Vagina (tissue), 2 donors: ENCODE data around the gene EGFR. TPM values are rescaled to one million over a fixed set of nuclear protein-coding genes. Genes with fewer than 3 reads are reported as not detected.

Source experiments
- DNase-seq, 2 donors: peaks; one replicate each; pipeline ENCODE4 v3.0.0-alpha.2; 2017; ENCODE audit errors: extremely low spot score in 2 of 2
- H3K27ac ChIP-seq: fragments of 200-600 bp; sonication (generic); one replicate; pipeline ENCODE4 v1.5.1; 2019
- H3K27me3 ChIP-seq: fragments of 200-600 bp; sonication (generic); one replicate; pipeline ENCODE4 v1.5.1; 2019
- H3K36me3 ChIP-seq, 2 donors: fragments of 200-600 bp; sonication (generic); one replicate each; pipeline ENCODE4 v1.5.1; 2017 to 2019
- H3K4me1 ChIP-seq: fragments of 200-600 bp; sonication (generic); one replicate; pipeline ENCODE4 v1.5.1; 2019
- H3K4me3 ChIP-seq, 2 donors: fragments of 200-600 bp; sonication (generic); 1 replicate in 1 of 2; 2 replicates in 1 of 2; pipeline ENCODE4 v1.5.1; 2016 to 2019
- H3K9me3 ChIP-seq: fragments of 200-600 bp; sonication (generic); one replicate; pipeline ENCODE4 v1.5.1; 2019
- POLR2A ChIP-seq, 2 donors: fragments of 450-650 bp; IDR thresholded peaks; one replicate each; pipeline ENCODE4 v1.6.1; 2017; ENCODE audit warnings: antibody characterized with exemption in 2 of 2, mild to moderate bottlenecking in 2 of 2, moderate library complexity in 2 of 2
- POLR2AphosphoS5 ChIP-seq, 2 donors: sonication (generic); formaldehyde crosslinking; IDR thresholded peaks; one replicate each; pipeline ENCODE4 v1.9.0; 2017; ENCODE audit warnings: antibody characterized with exemption in 2 of 2, mild to moderate bottlenecking in 2 of 2, low read depth in 1 of 2; ENCODE audit not compliant: insufficient read depth in 1 of 2
- intact Hi-C: fragments of 100-400 bp; cut with DNase I; formaldehyde crosslinking; loops from one replicate; pipeline ENCODE4 v1.15.1; 2023
- total RNA-seq: library from RNA; depleted of rRNA; stranded (reverse); fragments of >200 nt; gene quantifications from one replicate; pipeline ENCODE4 v1.2.3, GENCODE V29; 2016
- TF ChIP-seq, protein P1 (sequence below), 3 experiments: fragments of 450-650 bp in 2 of 3; fragments of 200-600 bp in 1 of 3; sonication (generic) in 1 of 3; IDR thresholded peaks; one replicate each; pipeline ENCODE4 v1.5.1; 2017 to 2019; ENCODE audit warnings: antibody characterized with exemption in 3 of 3, mild to moderate bottlenecking in 2 of 3, moderate library complexity in 2 of 3

EGFR gene
- total RNA-seq, 1 donor from 2014 or later, result 130 TPM

DNA sequence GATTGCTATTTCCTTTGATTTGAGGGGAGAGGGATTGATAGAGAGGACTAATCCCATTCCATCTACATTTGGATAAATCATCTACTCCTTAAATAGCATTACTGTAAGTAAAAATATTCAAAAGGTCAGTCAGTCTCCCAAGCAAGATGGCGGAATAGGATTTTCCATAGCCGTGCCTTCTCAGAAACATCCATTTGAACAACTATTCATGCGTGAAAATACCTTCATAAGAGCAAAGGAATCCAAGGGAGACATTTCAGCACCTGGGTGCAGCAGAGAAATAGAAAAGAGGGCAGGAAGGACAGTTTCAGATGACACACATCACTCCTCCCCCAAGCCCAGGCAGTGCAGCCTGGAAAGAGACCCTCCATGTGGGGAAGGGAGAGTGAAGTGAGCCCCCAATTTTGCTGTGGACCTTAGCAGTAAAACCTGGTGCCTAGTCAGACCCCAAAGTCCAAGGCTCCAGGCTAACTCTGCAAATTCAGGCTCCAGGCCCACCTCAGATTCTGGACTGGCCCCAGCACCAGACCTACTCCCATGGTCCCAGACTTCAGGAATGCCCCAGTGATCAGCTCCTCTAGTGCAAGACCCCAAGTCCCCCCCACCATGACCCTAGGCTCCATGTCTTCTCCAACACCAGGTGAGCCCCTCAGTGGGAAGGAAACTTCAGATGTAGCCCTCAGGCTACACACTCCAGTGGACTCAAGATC, 242.0 kb downstream of the EGFR start:
- Histone ChIP-seq H3K4me1 (peaks cover 2% of the 10 kb centered on the region), H3K4me3 (no peak overlapping the region), H3K9me3 (no peaks in the 10 kb centered on the region), H3K27ac (no peak overlapping the region), H3K36me3 (no peaks in the 10 kb centered on the region), H3K27me3 (no peaks in the 10 kb centered on the region)
- DNase-seq, result peak; percentile 5 to 49
- TF ChIP-seq, protein P1, sequence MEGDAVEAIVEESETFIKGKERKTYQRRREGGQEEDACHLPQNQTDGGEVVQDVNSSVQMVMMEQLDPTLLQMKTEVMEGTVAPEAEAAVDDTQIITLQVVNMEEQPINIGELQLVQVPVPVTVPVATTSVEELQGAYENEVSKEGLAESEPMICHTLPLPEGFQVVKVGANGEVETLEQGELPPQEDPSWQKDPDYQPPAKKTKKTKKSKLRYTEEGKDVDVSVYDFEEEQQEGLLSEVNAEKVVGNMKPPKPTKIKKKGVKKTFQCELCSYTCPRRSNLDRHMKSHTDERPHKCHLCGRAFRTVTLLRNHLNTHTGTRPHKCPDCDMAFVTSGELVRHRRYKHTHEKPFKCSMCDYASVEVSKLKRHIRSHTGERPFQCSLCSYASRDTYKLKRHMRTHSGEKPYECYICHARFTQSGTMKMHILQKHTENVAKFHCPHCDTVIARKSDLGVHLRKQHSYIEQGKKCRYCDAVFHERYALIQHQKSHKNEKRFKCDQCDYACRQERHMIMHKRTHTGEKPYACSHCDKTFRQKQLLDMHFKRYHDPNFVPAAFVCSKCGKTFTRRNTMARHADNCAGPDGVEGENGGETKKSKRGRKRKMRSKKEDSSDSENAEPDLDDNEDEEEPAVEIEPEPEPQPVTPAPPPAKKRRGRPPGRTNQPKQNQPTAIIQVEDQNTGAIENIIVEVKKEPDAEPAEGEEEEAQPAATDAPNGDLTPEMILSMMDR (IDR thresholded peaks at IDR 0.05), result no peak
- TF ChIP-seq POLR2A (IDR thresholded peaks at IDR 0.05), result no peak
- TF ChIP-seq POLR2AphosphoS5 (IDR thresholded peaks at IDR 0.05; ENCODE audit: insufficient read depth in 1 of 2, low read depth in 1 of 2), result no peak
- intact Hi-C loops, result no loop called here
